G401.6 (cell line): ENCODE results near the gene IL17RD.

Source experiments
- FAIRE-seq: peaks from 2 replicates; lab custom pipeline; 2012; peaks lifted over from hg19 to GRCh38; lab: Jason Lieb, UNC

Gene IL17RD

DNA sequence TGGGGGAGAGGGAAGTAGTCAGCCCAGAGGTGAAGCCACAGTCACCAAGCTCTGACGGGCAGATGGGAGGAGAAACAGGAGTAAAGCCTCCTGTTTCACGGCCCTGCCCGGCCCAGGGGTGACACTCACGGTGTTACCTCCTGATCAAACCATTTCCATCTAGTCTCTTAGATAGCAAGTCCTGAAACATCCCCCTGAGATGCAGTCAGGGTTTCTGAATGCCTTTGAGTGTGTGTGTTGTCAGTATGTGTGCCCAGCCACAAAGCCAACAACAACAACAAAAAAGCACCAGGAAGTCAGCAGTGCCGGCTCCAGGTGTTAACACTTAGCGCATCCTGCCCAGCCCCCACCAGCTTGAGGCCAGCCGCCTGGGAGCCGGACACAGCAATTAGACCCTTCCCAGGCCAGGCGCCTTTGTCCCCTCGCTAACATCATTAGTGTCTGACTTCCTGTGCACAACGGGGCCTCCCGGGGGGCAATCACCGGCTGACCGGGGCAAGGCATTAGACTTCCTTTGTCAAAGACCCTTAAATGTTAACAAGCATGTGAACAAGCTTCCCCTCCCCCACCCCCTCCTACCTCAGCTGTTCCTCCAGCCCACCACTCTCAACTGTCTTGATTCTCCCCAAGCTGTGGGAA lies 34.5 kb downstream of the IL17RD start:
- FAIRE-seq, result peak; percentile 17

DNA sequence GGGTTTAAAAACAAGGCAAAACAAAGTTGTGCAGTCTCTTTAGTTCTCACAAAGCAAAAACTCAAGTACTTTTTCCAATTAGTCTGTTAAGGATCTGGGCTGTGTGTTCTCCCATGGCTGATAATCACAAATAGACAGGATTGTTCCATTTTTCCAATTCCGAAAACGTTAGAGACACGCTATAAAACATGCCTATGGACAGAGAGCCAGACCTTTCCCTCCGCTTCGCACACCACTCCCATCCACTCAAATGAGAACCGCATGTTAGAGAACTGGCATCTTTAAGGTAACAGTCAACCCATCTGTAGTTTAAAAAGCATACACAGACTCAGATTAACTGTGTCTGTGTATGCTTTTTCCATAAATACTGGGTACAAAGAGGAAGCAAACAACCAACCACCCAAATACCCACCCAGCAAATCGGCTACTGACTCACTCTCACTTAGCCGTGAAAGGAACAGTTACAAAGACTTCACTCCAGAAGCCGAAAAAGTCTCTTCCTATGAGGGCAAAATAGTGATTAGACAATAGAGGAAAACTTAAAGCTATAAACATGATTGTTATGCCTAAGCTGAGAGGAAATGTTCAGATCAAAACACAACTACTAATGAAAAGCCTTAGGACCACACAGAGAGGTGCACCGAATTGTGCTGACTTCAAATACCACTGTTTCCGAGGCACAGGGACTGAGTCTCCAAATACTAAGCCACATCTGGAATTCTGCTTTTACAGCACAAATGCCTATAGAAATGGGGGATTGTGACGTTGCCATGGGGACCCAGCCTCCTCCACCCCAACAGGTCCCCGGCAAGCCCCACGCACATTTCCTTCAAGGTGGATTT lies 36.1 kb downstream of the IL17RD start:
- FAIRE-seq, result peak; percentile 86

DNA sequence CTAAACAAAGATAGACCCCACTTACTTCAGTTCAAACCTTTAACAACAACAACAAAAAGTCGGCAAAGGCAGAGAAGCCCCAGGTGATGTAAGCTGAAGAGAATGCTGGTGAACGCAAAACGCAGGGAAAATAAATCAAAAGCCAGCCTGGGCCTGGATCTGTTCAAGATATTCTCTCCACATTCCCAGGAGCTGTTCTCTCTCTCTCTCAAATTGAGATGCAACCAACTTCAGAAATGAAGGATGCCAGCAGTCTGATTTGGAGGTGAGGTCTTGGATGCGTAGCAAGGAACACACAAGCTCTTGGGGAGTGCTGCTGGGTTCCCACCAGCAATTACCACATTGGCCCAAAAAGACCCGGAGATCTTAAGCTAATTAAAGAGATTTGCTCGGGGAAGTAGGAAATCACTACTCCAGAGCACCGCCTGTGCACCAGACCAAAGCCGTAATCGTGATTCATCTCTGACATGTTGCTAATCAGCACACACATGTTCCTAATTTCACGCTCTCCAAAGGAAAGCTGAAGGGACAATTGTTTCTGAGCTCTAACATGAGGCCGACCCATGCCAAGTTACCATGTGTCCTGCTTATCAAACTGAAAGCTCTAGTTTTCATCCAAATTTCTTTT lies 37.1 kb downstream of the IL17RD start:
- peak; percentile 88 for FAIRE-seq

DNA sequence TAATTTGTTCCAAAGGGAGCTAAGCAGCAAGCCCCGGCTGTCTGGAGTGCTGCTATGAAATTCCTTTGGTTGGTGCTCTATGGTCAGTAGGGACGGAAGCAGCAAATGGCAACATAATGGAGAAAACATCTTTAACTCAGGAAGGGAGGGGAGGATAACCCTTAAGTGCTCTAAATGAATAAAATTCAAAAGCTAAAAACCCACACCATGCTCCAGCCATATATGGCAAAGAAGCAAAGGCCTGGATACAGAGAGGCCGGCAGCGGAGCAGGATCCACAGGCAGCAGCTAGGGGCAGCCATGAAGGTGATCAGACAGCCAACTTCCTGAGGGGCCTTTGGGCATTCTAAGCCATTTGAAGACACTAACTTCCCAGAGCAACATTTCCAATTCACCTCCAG lies 38.9 kb downstream of the IL17RD start:
- peak; percentile 59 for FAIRE-seq

DNA sequence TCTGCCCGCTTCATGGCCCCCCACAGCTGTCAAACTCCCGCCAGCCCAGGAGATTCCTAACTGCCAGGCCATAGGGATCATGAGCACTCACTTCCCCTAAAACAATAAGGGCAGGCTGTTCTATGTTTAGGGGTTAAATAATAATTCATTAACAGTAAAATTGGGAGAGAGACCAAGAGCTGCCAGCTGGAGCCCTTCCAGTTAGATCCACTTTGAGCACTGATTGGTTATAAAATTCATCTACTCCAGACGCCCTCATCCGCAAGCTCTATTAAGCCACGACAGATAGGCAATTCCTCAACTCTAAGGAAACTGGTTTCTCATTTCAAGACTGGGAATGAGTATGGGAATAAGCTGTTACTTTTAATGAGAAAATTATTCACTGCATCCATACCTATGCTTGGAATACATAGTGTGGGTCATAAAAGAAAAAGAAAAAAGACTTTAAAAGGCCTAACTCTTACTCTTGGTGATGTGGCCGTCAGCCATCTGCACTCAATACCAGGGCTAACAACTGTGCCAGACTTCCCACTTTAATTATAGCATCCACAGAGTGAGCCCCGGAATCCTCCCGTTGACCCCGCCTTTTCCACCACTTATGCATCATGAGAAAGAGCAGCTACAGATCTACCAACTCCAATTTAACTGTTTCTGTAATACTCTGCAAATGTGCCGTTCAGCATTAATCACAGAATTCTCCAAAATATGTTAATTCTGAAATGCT lies 44.5 kb downstream of the IL17RD start:
- no peak for FAIRE-seq

DNA sequence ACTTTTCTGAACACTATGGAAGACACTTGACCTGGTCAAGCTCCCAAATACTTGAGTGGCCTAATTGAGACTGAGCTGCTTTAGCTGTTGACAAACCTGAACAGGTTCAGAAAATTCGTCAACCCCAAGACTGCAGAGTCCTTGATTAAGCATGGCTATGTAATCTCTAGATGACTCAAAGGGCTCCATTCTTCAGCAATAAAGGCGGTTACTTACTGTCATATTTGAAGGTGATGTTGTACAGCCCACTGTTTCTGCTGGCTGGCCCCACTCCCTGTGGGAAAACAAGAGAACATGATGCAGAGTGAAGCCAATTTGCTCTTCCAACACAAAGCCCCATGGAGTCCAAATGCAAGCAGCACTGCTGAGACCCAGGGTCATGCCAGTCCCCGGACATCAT lies 45.1 kb downstream of the IL17RD start:
- FAIRE-seq, result no peak

DNA sequence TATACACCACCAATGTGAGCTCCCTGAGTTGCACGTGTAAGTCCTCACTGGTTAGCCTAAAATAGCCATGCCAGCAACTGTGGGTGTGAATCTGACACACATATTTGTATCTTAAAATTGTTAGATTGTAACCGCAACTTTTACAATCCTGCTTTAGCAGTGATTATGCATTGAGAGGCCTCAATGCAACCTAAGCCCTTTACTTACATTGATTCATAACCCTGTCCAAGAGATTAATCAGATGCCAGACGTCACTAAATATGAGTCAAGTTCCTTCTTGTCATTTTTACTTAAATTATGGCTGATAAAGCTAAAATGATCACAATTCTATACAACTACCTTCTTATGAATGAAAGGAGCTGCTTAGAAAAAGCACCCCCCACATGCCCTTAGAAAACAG lies 46.9 kb downstream of the IL17RD start:
- peak; percentile 33 for FAIRE-seq

DNA sequence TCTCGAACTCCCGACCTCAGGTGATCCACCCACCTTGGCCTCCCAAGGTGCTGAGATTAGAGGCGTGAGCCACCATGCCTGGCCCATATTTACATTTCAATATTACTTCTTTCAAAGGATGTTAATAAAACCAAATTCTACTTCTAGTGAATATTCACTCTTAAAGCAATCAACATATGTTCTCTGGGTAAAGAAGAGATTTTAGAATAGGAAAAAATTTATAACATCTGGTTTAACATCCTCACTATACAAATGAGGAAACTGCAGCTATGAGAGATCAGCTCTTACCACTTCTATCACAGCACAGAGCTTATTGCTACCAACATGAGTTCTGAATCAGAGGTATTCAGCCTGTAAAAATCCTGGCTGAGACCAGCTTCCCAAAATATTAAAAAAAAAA lies 48.7 kb downstream of the IL17RD start:
- no peak for FAIRE-seq

DNA sequence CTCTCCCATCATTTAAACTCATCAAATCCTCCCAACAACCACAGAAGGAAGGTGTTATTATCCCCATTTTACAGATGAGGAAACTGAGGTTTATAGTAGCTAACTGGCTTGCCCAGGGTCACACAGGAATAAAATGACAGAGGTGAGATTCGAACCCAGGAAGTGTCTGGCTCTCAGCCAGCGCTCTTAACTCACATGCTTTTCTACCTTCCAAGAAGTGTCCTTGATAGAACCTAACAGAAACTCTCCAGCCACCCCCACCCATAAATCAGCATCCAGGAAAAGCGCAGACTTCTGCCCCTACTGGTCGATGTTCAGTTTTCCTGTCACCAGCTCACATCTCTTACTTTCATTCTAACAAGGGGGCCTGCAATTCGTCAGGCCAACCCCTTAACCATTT lies 52.9 kb downstream of the IL17RD start:
- no peak for FAIRE-seq

DNA sequence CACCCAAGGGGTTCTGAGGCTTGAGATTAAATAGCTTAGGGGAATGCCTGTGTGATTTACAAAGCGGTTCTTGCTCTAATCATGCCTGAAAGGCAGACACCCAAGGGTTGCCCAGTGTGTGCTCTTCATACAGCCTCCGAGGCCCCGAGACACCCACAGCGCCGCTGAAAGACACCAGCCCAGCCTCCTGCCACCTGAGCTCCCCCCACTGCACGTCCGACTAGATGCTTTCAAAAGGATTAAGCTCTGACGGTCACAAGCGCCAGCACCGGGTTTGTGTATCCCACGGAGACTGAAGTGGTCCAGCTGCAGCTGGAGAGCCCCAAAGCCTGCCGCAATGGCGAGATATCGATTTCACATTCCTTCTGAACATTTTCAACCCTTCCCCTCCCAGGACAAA lies 54.4 kb downstream of the IL17RD start:
- no peak for FAIRE-seq

DNA sequence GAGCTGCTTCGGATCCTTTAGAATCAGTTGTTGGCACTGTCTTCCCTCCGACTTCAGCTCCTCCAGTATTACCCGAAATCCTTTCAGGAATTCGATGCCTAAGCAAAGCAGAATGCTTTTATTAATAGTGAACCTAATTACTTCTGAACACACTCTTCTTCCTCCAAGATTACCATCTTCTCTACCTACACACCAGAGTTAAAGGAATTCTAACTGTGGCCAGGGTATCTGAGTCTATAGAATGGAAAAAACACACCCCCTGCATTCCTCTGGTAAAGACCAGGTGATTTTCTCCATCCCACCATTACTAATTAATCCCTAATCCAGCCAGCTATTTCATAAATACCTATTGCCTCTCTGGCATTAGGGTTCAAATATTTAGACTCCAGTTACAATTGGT lies 54.9 kb downstream of the IL17RD start:
- FAIRE-seq, result peak; percentile 100

DNA sequence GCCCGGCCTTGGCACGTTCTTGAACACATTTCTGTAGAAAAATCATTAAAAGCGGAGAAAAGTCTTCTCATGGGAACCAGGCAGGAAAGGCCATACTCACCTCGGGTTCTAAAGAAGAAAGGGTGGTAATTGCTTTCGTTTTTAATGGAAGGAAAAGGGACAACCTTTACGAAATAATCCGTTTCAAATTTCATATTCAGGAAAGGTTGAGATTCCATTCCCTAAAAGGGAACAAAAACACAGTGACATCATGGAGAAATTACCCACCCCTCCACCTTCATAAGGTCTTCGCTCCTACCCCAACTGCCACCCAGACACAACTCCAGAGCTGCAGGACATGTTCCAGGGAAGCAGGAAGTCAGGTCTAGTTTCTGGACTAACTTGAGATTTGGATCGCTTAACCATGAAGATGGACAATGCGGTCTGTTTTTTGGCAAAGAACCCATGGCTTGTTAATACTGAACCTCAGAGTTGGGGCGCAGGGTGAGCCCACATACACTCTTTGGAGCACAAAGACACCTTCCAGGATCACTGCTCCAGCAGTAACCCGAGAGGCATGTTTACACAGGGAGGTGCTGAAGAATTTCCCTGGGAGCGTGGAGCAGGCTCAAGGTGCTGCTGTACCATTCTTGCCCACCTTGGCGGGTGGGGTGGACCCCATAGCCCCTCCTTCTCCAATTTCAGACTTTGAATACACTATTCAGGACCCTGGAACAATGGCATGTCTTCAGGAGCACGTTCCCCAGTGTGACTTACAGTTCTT lies 55.5 kb downstream of the IL17RD start:
- peak; percentile 91 for FAIRE-seq

DNA sequence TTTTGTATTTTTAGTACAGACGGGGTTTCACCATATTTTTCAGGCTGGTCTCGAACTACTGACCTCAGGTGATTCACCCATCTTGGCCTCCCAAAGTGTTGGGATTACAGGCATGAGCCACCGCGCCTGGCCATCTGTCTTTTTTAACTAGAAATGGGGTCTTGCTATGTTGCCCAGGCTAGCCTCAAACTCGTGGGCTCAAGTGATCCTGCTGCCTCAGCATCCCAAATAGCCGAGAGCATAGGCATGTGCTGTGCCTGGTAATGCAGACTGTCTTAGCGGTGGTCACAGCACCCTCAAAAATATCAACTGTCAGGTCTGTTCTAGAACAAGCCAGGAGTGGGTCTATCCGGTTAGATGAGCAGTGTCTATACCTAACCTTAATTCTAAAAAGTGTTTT lies 56.5 kb downstream of the IL17RD start:
- no peak for FAIRE-seq

DNA sequence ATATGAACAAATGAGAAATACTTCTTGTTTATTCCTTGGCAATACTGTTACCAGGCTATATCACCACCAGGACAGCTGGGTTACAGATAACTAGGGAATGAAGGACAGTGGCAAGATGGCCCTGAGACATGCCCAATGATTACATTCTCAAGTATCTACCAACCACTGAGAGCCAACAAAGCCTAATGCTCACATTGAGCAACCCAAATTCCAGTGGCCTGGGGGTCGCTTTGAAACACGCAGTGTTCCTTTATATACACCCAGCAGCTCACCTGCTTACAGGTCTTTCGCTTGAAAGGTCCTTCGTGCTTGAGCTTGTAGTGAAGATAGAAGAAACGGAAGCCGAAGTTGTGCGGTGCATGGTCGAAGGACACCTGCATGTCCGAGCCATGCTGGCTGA lies 59.6 kb downstream of the IL17RD start:
- FAIRE-seq, result no peak

DNA sequence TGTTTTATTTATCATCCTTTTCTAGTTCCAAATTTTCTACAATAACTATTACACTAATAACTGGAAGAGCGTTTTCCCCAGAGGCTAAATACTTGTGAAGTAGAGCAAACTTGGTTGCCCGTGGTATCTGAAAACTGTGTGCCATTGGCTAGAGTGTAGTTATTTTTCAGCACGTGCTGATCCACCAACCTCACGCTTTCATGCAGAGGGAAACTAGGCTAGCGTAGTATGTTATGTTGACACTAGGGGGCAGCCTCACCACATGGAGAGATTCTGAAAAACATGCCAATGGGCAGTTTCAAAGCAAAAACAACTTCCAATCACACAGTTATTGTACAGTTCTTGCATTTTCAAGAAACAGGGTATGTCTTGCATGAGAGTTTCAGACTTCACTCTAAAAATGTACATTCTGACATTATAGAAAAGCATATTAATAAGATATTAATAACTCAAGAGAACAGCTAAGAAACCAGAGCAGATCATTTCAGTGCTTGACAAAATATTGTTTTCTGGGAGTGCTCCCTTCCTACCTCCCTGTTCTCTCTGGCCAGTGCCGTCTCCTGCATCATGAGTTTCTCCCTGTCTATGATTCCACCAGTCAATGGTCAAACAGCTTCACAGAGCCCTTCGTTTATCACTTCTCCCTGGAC lies 65.0 kb downstream of the IL17RD start:
- FAIRE-seq, result peak; percentile 98

DNA sequence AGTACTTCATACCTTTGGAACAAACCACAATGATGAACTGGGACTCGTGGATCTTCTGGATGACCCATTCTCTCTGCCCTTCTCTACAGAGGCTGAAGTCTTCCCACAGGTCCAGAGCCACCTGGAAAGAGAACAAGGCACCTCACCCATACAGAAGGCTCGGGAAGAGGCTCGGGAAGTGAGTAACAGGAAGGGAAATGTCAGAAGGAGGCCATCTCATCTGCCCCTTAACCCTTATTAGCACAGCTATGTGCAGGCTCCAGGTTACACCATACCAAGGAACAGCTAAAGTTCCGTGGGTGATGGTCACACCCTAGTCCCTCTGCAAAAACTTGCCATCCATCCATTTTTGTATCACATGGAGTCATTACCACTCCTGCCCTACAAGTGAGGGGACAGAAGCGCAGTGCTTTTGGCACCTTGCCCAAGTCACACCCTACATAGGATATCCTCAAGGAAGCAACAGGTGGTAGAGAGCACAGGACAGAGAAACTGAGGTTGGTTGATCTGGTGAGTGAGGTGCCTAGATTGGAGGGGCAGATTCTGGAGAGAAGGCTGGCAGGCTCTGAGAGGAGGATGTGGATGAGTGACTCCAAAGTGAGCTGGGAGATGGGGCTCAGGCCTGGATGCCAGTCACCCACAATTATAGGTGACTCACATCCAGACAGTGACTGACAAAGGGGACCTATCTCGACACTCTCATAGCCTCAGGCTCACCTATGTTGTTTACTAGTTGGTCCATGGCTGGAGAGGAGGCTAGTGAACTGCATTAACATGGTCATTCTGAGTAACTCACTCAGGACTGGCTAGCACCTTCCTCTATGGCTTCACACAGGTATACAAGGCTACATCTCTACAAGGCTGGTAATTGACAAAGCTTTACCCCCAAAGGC lies 66.5 kb downstream of the IL17RD start:
- FAIRE-seq, result no peak

DNA sequence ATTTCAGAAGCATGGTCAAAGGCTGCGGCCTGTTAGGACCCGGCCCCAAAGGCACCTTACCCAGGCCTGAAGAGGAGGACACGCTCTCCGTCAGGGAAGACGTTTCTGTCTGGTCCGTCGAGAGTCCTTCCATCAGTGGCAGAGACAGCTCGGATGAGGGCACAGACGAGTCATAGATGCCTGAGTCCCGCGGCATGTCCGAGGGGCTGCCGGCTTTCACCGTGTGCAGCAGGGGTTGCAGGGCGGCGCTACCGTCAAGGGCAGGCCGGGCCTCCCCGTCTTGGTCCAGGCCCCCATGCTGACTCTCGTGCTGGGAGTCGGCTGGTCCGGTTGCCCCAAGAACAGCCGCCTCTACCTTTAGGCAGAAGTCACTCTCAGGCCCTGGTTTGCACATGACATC lies 67.6 kb downstream of the IL17RD start:
- no peak for FAIRE-seq

DNA sequence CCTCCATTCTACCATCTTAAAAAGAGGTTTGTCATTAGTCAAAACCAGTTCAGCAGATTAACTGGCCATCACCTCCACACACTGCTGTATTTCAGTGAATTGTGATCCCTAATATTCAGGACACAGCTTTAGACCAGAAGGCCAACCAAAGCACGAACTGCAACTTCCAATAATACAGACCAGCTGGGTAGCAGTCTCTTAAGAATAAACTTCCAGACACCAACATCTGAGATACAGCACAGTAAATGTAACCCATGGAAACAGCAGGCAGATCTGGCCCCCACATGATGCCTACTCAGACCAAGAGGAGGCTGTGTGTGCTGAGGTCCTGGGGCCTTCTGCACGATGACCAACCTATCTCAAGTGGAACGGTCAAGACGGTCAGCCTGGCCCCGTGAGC lies 69.8 kb downstream of the IL17RD start:
- FAIRE-seq, result no peak

DNA sequence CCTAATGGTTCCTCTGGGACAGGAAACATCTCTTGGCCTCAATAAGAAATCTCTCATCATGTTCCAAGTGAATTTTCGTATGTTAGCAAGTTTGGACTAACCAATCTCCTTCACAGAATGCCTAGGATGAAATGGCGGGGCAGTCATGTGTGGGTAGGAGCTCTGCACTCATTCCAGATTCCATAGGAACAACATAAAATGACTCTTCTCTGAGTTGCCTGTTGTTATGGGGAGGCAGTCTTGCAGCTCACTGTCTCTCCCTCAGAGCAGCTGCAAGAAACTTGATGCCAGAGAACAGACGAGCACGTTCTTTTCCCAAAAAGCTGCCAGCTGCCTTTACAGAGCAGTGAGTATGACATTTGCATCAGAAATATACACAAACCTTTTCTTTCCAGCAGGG lies 70.6 kb downstream of the IL17RD start:
- FAIRE-seq, result no peak

DNA sequence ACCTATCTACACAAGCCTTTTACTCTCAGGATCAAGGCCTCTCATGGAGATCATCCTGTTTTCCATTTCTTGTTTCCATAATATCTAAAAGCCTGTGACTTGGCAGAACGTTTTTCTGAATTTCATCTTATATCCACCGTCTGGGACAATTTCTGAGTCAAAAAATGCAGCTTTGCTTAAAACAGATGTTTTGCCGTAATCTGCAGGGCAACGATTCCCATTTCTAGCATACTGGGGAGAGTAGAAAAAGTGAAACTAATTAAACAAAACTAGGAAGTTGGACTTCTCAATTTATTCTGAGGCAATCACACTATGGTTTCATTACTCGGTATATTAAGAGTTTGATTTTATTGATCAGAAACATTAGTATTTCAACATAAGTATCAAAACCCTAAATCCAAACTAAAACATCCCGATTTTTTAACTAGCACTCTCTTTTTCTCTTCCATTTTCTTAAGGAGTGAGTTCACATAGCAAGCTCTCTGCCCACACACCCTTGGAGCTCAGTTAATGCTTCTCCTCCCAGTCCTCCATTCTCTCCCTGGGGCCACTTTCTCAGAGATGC lies 71.1 kb downstream of the IL17RD start:
- FAIRE-seq, result no peak
